Sigmoid colon (tissue), 7 donors: ENCODE measurements around the gene LMO4. TPM values are rescaled to one million over a fixed set of nuclear protein-coding genes. Genes with fewer than 3 reads are reported as not detected.

Source experiments
- DNase-seq: peaks from one replicate; pipeline ENCODE4 v3.0.0-alpha.2; 2019
- H3K27ac ChIP-seq, 4 donors: fragments of 200-600 bp; sonication (generic); one replicate each; pipeline ENCODE4 v1.5.1; 2016 to 2019; ENCODE audit warnings: mild to moderate bottlenecking in 1 of 4
- H3K27me3 ChIP-seq, 3 donors: fragments of 200-600 bp; sonication (generic); one replicate each; pipeline ENCODE4 v1.5.1; 2019; ENCODE audit warnings: mild to moderate bottlenecking in 1 of 3
- H3K36me3 ChIP-seq, 4 donors: fragments of 200-600 bp; sonication (generic); one replicate each; pipeline ENCODE4 v1.5.1; 2016 to 2019
- H3K4me1 ChIP-seq, 4 donors: fragments of 200-600 bp; sonication (generic); one replicate each; pipeline ENCODE4 v1.5.1; 2017 to 2019
- H3K4me3 ChIP-seq, 4 donors: fragments of 200-600 bp; sonication (generic); one replicate each; pipeline ENCODE4 v1.5.1; 2017 to 2019; ENCODE audit warnings: mild to moderate bottlenecking in 2 of 4, moderate library complexity in 1 of 4
- H3K9me3 ChIP-seq, 4 donors: fragments of 200-600 bp in 3 of 4; sonication (generic) in 3 of 4; one replicate each; pipeline versions ENCODE4 v1.5.1 to v1.6.1; 2013 to 2019
- EP300 ChIP-seq, 4 donors: sonication (generic); formaldehyde crosslinking; IDR thresholded peaks; one replicate each; pipeline ENCODE4 v1.6.1; 2017; ENCODE audit warnings: antibody characterized with exemption in 4 of 4
- POLR2A ChIP-seq, 2 donors: fragments of 450-650 bp; IDR thresholded peaks; one replicate each; pipeline ENCODE4 v1.6.1; 2016; ENCODE audit warnings: antibody characterized with exemption in 2 of 2, mild to moderate bottlenecking in 2 of 2, moderate library complexity in 2 of 2
- POLR2AphosphoS5 ChIP-seq, 4 donors: sonication (generic); formaldehyde crosslinking; IDR thresholded peaks; one replicate each; pipeline ENCODE4 v1.6.1; 2017; ENCODE audit warnings: antibody characterized with exemption in 4 of 4
- WGBS, 2 donors: extraction: QIAGEN DNeasy Blood & Tissue Kit; methylation state at CpG; one replicate each; pipeline ENCODE4 v1.1.7; 2013; 5-methylcytosine and 5-hydroxymethylcytosine counted together
- intact Hi-C: fragments of 100-400 bp; cut with DNase I; formaldehyde crosslinking; loops from one replicate; pipeline ENCODE4 v1.15.1; 2023
- polyA plus RNA-seq, 3 donors: library from polyadenylated mRNA; stranded (reverse); fragments of 200-250 nt; gene quantifications; one replicate each; pipeline ENCODE4 v1.2.3, GENCODE V29; 2013
- total RNA-seq, 4 donors: library from RNA; depleted of rRNA; stranded (reverse); fragments of >200 nt; gene quantifications; one replicate each; pipeline ENCODE4 v1.1.0, GENCODE V29; 2016
- TF ChIP-seq, protein P1 (sequence below), 4 experiments: fragments of 450-650 bp in 3 of 4; fragments of 200-600 bp in 1 of 4; IDR thresholded peaks; one replicate each; pipeline ENCODE4 v1.5.1; 2016 to 2019; ENCODE audit warnings: antibody characterized with exemption in 4 of 4, mild to moderate bottlenecking in 3 of 4, moderate library complexity in 2 of 4
- donor health status: healthy with polysubstance abuse.
- donor health status: Bipolar disorder and iron deficiency.
- donor health status: healthy.

The LMO4 gene
- total and polyA plus RNA-seq, 7 donors = 24.5 to 68.3 (median 41.7) TPM

DNA sequence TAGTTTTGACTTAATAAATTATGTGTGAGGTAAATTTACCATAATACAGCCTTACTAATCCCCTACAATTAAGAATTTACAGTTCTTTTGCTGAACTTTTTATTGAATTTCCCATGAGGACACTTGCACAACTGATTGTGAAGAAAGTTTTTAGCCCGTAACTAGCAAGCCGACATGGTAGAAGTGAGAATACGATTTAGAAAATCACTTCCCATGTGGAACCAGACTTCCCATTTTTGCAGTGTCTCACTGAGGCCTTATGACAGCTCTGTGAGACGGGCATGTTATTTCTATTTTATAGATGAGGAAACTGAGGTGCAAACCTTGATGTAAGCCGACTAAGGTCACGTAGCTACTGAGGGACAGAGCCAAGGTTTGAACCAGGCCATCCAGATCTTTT, 32.5 kb upstream of the LMO4 start:
- intact Hi-C loops = no loop called here
- TF ChIP-seq EP300 (IDR thresholded peaks at IDR 0.05) (no peak), POLR2AphosphoS5 (IDR thresholded peaks at IDR 0.05) (no peak), POLR2A (IDR thresholded peaks at IDR 0.05) (no peak)
- TF ChIP-seq, protein P1, sequence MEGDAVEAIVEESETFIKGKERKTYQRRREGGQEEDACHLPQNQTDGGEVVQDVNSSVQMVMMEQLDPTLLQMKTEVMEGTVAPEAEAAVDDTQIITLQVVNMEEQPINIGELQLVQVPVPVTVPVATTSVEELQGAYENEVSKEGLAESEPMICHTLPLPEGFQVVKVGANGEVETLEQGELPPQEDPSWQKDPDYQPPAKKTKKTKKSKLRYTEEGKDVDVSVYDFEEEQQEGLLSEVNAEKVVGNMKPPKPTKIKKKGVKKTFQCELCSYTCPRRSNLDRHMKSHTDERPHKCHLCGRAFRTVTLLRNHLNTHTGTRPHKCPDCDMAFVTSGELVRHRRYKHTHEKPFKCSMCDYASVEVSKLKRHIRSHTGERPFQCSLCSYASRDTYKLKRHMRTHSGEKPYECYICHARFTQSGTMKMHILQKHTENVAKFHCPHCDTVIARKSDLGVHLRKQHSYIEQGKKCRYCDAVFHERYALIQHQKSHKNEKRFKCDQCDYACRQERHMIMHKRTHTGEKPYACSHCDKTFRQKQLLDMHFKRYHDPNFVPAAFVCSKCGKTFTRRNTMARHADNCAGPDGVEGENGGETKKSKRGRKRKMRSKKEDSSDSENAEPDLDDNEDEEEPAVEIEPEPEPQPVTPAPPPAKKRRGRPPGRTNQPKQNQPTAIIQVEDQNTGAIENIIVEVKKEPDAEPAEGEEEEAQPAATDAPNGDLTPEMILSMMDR (IDR thresholded peaks at IDR 0.05) = no peak
- no peaks in the 10 kb centered on the region for H3K4me1 ChIP-seq
- H3K4me3 ChIP-seq = no peak overlapping the region
- 91 to 92% methylated on average over 6 of the region's 6 CpGs for WGBS, 2 donors
- no peak for DNase-seq
- no peaks in the 10 kb centered on the region for H3K27me3 ChIP-seq
- no peak overlapping the region for H3K27ac ChIP-seq
- no peaks in the 10 kb centered on the region for H3K9me3 ChIP-seq
- no peaks in the 10 kb centered on the region for H3K36me3 ChIP-seq

DNA sequence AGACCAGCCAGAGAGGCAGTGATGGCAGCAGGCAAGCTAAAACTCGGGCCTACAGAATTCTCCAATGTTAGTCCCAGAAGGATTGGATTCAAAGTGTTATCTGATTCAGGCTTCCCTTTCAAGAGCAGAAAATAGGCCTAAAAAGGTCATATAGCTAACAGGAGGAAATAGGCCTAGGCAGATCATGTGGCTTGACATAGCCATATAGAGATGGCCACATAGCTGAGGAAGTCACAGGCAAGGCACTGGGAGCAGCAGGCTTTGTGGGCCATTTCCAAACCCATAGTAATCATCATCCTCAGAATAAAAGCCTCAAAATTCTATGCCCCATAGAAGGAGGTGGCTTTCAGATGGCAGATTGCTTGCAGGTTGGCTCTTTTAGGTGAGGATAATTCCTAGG, 29.0 kb upstream of the LMO4 start:
- Histone ChIP-seq H3K9me3 (no peaks in the 10 kb centered on the region), H3K27ac (no peak overlapping the region), H3K36me3 (no peaks in the 10 kb centered on the region), H3K27me3 (no peaks in the 10 kb centered on the region), H3K4me1 (no peaks in the 10 kb centered on the region), H3K4me3 (no peak overlapping the region)
- DNase-seq = no peak
- TF ChIP-seq POLR2A (IDR thresholded peaks at IDR 0.05) = no peak
- TF ChIP-seq EP300 (IDR thresholded peaks at IDR 0.05) = no peak
- no peak for TF ChIP-seq POLR2AphosphoS5 (IDR thresholded peaks at IDR 0.05)
- TF ChIP-seq, protein P1 (IDR thresholded peaks at IDR 0.05) = no peak
- intact Hi-C loops = no loop called here
- WGBS, 2 donors = 88 to 91% methylated on average over 1 of the region's 1 CpG

DNA sequence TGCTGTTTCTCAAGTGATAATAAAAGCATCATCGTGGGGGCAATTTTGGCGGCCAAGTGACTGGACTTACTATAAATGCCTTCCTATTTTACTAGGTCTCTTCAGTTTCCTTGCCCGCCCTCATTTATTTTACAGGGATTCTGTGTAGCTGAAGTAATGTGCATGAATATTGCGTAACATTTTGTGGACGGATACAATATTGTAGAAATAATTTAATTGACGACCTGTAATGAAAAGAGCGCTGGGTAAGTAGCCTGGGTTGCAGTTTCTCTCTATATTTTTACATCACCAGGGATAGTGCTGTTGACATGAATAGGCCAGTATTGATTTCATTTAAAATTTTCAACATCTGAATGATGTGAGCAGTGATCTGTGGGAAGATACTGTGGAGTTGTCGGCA, 28.1 kb upstream of the LMO4 start:
- H3K4me3 ChIP-seq = no peak overlapping the region
- 88 to 92% methylated on average over 8 of the region's 8 CpGs for WGBS, 2 donors
- DNase-seq = no peak
- H3K27ac ChIP-seq = no peak overlapping the region
- H3K4me1 ChIP-seq = no peaks in the 10 kb centered on the region
- no peaks in the 10 kb centered on the region for H3K27me3 ChIP-seq
- intact Hi-C loops = no loop called here
- H3K36me3 ChIP-seq = no peaks in the 10 kb centered on the region
- no peaks in the 10 kb centered on the region for H3K9me3 ChIP-seq
- TF ChIP-seq, protein P1 (IDR thresholded peaks at IDR 0.05) = no peak
- TF ChIP-seq POLR2AphosphoS5 (IDR thresholded peaks at IDR 0.05) = no peak
- no peak for TF ChIP-seq POLR2A (IDR thresholded peaks at IDR 0.05)
- no peak for TF ChIP-seq EP300 (IDR thresholded peaks at IDR 0.05)

DNA sequence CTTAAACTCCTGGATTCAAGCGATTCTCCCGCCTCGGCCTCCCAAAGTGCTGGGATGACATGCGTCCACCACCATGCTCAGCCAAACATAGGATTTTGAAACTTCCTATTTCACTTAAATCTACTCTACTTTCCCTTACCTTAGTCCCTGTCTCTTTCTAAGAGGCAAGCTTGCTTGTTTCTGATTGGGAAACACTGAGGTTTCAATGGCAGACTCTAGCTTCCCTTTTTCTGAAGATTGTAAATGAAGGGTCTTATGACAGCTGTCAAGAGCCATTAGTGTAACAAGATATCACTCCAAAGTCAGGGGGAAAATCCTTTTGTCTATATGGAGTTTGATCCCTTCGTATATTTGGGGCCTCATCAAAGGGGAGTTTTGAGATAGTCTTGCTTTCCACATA, 23.5 kb upstream of the LMO4 start:
- 81 to 83% methylated on average over 5 of the region's 5 CpGs for WGBS, 2 donors
- no peak for DNase-seq
- H3K27me3 ChIP-seq = no peaks in the 10 kb centered on the region
- H3K4me1 ChIP-seq = no peaks in the 10 kb centered on the region
- no peak overlapping the region for H3K4me3 ChIP-seq
- no peak for TF ChIP-seq EP300 (IDR thresholded peaks at IDR 0.05)
- TF ChIP-seq, protein P1 (IDR thresholded peaks at IDR 0.05) = no peak
- TF ChIP-seq POLR2A (IDR thresholded peaks at IDR 0.05) = no peak
- TF ChIP-seq POLR2AphosphoS5 (IDR thresholded peaks at IDR 0.05) = no peak
- H3K9me3 ChIP-seq = no peaks in the 10 kb centered on the region
- H3K27ac ChIP-seq = no peak overlapping the region
- no peaks in the 10 kb centered on the region for H3K36me3 ChIP-seq
- intact Hi-C loops = no loop called here

DNA sequence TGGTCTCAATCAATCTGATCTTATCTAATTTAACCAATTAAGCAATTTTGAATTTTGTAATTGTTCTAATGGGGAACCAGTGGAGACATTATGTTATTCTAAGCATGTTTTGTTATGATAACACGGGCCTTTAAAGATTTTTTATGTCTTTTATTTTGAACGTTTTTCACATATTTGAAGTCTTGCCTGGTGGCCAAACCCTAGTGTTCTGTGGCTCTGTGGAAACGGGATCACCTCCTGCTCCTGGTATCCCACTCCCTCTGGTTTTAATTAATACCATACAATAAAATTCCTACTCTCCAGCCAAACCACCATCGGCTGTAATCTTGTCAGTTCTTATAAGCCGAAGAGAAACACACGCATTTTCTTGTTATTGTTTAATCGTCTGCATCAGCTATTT, 22.9 kb upstream of the LMO4 start:
- TF ChIP-seq POLR2AphosphoS5 (IDR thresholded peaks at IDR 0.05) (no peak), POLR2A (IDR thresholded peaks at IDR 0.05) (no peak), EP300 (IDR thresholded peaks at IDR 0.05) (no peak)
- TF ChIP-seq, protein P1 (IDR thresholded peaks at IDR 0.05) = no peak
- H3K9me3 ChIP-seq = no peaks in the 10 kb centered on the region
- no peaks in the 10 kb centered on the region for H3K36me3 ChIP-seq
- 71% methylated on average over 7 of the region's 7 CpGs for WGBS, 2 donors
- intact Hi-C loops = no loop called here
- no peak overlapping the region for H3K27ac ChIP-seq
- no peaks in the 10 kb centered on the region for H3K4me1 ChIP-seq
- no peaks in the 10 kb centered on the region for H3K27me3 ChIP-seq
- H3K4me3 ChIP-seq = no peak overlapping the region
- DNase-seq = no peak
